NCI-H2171 (cell line): Measurements from ENCODE around the gene PILRA.
A peak's percentile ranks its signal among the peaks of the same experiment; 100 is the strongest.
"Not testable (repeated sequence)": the region's sequence is repeated elsewhere in the genome, so short reads cannot be mapped to it uniquely, and the experiment has no call there.

Experiments used
- DNase-seq: peaks from one replicate; lab custom pipeline; 2025; lab: John Stamatoyannopoulos, UW

PILRA gene

GRCh38 chr7:100380196-100380595 lies 6.9 kb downstream of the PILRA start:
- DNase-seq: no peak

GRCh38 chr7:100381531-100382233 lies 8.4 kb downstream of the PILRA start:
- not testable (repeated sequence) for DNase-seq

- not testable (repeated sequence) for DNase-seq
Measured at GRCh38 chr7:100382234-100382853, 9.1 kb downstream of the PILRA start.

GRCh38 chr7:100384628-100385294 lies 11.5 kb downstream of the PILRA start:
- no peak for DNase-seq

GRCh38 chr7:100386940-100387339 lies 13.7 kb downstream of the PILRA start:
- DNase-seq: no peak

- DNase-seq: no peak
Measured at GRCh38 chr7:100387695-100388094, 14.4 kb downstream of the PILRA start.

GRCh38 chr7:100389437-100390088 lies 16.3 kb downstream of the PILRA start:
- DNase-seq: no peak

GRCh38 chr7:100390286-100391009 lies 17.2 kb downstream of the PILRA start:
- no peak for DNase-seq

GRCh38 chr7:100393233-100393905 lies 20.1 kb downstream of the PILRA start:
- no peak for DNase-seq

- no peak for DNase-seq
Measured at GRCh38 chr7:100394077-100394476, 20.8 kb downstream of the PILRA start.

- no peak for DNase-seq
Measured at GRCh38 chr7:100396421-100396982, 23.2 kb downstream of the PILRA start.

GRCh38 chr7:100397315-100398081 lies 24.2 kb downstream of the PILRA start:
- DNase-seq: no peak

- no peak for DNase-seq
Measured at GRCh38 chr7:100398239-100398638, 25.0 kb downstream of the PILRA start.

GRCh38 chr7:100400041-100400440 lies 26.8 kb downstream of the PILRA start:
- DNase-seq: no peak

- no peak for DNase-seq
Measured at GRCh38 chr7:100400656-100401055, 27.4 kb downstream of the PILRA start.

- DNase-seq: no peak
Measured at GRCh38 chr7:100401811-100402210, 28.5 kb downstream of the PILRA start.

GRCh38 chr7:100402241-100402640 lies 29.0 kb downstream of the PILRA start:
- no peak for DNase-seq

GRCh38 chr7:100406767-100407166 lies 33.5 kb downstream of the PILRA start:
- no peak for DNase-seq

GRCh38 chr7:100407285-100408180 lies 34.2 kb downstream of the PILRA start:
- DNase-seq: peak; percentile 53
